HG03354 (cell line): ENCODE results near the gene PLEKHG7.
"Not testable (repeated sequence)": the region's sequence is repeated elsewhere in the genome, so short reads cannot be mapped to it uniquely, and the experiment has no call there.

Experiments
- ATAC-seq: cut with Tn5 transposase; IDR thresholded peaks from one replicate; pipeline ENCODE4 v1.9.1; 2021; ENCODE audit warnings: mild to moderate bottlenecking; ENCODE audit not compliant: unreplicated experiment, poor library complexity, severe bottlenecking

PLEKHG7 gene

GRCh38 chr12:92784797-92785562, 82.2 kb downstream of the PLEKHG7 start:
- ATAC-seq: peak; percentile 98

DNA sequence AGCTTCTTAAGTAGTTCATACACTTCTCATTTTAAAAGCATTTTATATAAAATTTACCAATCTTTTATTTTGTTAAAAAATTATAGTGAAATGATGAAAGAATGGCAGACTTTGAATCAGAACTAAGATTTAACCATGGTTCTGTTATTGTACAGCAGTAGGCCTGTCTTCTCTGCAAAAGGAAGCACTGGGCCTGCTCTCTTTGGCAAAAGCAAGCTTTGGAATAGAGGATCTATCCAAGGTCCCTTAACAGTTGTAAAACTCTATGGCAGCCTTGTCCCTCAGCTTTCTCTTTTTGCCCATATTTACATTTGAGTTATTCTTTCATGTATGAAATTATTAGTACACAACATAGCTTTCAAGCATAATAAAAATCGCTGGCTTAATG, 82.8 kb downstream of the PLEKHG7 start:
- ATAC-seq: no peak

DNA sequence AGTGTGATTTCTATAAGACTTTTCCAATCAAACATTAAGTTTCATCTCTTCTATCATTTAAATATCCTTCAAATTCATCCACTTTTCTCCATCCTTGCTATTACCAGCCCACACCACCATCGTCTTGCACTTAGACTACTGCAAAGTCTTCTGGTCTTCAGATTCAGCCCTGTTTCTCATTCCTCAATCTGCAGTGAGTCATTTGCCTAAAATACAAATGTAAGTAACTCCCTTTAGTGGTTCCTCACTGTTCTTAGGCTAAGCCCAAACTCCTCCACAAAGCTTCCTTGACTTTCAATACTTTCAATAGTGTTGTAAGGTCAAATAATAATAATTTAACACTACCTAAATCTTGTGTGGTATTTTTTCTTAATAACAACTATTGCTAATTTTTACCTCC, 83.3 kb downstream of the PLEKHG7 start:
- no peak for ATAC-seq

DNA sequence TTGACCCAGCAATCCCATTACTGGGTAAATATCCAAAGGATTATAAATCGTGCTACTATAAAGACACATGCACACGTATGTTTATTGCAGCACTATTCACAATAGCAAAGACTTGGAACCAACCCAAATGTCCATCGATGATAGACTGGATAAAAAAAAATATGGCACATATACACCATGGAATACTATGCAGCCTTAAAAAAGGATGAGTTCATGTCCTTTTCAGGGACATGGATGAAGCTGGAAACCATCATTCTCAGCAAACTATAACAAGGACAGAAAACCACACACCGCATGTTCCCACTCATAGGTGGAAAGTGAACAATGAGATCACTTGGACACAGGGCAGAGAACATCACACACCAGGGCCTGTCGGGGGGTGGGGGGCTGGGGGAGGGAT, 91.6 kb downstream of the PLEKHG7 start:
- ATAC-seq: not testable (repeated sequence)

DNA sequence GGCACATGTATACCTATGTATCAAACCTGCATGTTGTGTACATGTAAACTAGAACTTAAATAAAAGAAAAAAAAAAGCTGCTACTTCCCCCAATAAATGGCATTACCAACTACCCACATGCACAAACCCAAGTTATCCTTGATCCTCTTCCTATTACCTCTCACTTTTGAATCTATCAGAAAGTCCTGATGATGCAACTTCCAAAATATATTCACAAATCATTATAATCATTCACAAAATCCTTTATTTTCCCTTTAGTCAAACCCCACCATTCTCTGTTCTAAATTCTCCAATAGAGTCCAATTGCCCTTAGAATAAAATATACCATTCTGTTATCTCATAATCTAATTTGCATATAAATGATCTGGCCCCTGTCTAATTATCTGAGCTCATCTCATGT, 92.0 kb downstream of the PLEKHG7 start:
- no peak for ATAC-seq

DNA sequence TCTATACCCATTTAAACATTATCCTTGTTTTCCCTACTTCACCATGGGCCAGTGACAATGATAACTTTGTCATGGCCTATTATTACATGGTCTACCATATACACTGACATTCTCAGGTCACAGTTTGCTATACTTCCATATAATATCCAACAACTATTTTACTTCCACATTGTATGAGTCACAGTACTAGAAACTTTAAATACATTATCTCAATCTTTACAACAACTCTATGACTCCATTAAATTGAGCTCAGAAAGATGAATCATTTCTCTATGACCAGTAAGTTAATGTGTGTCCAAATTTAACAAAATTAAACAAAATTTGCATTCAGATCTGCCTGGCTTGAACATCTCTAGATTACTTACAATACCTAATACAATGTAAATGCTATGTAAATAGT, 93.9 kb downstream of the PLEKHG7 start:
- ATAC-seq: no peak

- ATAC-seq: no peak
Measured at GRCh38 chr12:92802906-92803305, 100.1 kb downstream of the PLEKHG7 start.

- ATAC-seq: no peak
Measured at GRCh38 chr12:92803903-92804302, 101.1 kb downstream of the PLEKHG7 start.

- ATAC-seq: peak; percentile 67
Measured at GRCh38 chr12:92810370-92810769, 107.6 kb downstream of the PLEKHG7 start.

DNA sequence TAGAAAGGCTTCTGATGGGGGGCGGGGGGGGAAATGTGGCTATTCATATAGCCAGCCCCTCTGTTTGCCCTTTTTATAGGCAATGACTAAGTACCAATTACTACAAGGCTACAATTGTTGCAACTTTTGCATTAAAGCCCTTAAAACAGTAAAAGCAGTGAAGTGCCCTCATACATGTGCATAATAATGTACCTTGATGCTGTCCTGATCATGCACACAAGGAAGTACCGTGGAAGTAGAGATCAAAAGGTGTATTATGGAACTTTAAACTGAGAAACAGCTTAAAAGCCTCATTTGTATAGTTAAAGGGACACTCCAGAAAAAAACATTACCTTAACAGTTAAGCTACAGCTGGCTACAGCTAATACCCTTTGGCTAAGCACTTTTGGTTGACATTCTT, 111.8 kb downstream of the PLEKHG7 start:
- ATAC-seq: no peak

GRCh38 chr12:92821142-92821541, 118.4 kb downstream of the PLEKHG7 start:
- ATAC-seq: no peak
